WTC11 (cell line): ENCODE measurements around the gene ZGPAT. TPM values are rescaled to one million over a fixed set of nuclear protein-coding genes. Genes with fewer than 3 reads are reported as not detected.

Experiments
- ATAC-seq: fragments of 200-7000 bp; cut with Tn5 transposase; 2 replicates; pipeline ENCODE4 v1.10.0; 2021; ENCODE audit warnings: mild to moderate bottlenecking, moderate library complexity
- CTCF ChIA-PET: fragments of 300-600 bp; sonication (Branson Sonifier 250); formaldehyde crosslinking; loops from one replicate; lab custom pipeline; 2021; ENCODE audit warnings: antibody characterized with exemption; lab: Charles Lee
- POLR2A ChIA-PET: fragments of 350-600 bp; sonication (Branson Sonifier 250); formaldehyde crosslinking; loops from one replicate; lab custom pipeline; 2021; ENCODE audit warnings: antibody characterized with exemption; lab: Charles Lee
- DNase-seq: peaks from one replicate; pipeline ENCODE4 v3.0.0; 2021; ENCODE audit warnings: low spot score
- H3K27ac Mint-ChIP-seq: 2 replicates; pipeline ENCODE4 v1.8.0; 2021; ENCODE audit warnings: mixed read lengths
- H3K27me3 Mint-ChIP-seq: 2 replicates; pipeline ENCODE4 v1.8.0; 2021; ENCODE audit warnings: low read depth, mild to moderate bottlenecking, moderate library complexity, mixed read lengths
- H3K36me3 Mint-ChIP-seq: 2 replicates; pipeline ENCODE4 v1.8.0; 2021; ENCODE audit warnings: mixed read lengths
- H3K4me1 Mint-ChIP-seq: 2 replicates; pipeline ENCODE4 v1.8.0; 2022; ENCODE audit warnings: mixed read lengths
- H3K4me3 Mint-ChIP-seq: 2 replicates; pipeline ENCODE4 v1.8.0; 2021; ENCODE audit warnings: mild to moderate bottlenecking, moderate library complexity, mixed read lengths
- H3K9me3 Mint-ChIP-seq: 2 replicates; pipeline ENCODE4 v1.8.0; 2021; ENCODE audit warnings: mixed read lengths
- AFF4 ChIP-seq: sonication (generic); formaldehyde crosslinking; IDR thresholded peaks from 2 replicates; pipeline ENCODE4 v1.8.1; 2023; ENCODE audit warnings: mild to moderate bottlenecking, missing genetic modification reagents, borderline replicate concordance
- AR ChIP-seq: fragments of 250-450 bp; sonication (Bioruptor Pico); IDR thresholded peaks from 2 replicates; pipeline ENCODE4 v1.9.0; 2021; ENCODE audit warnings: mild to moderate bottlenecking
- FOXJ3 ChIP-seq: sonication (generic); formaldehyde crosslinking; IDR thresholded peaks from 2 replicates; pipeline ENCODE4 v1.9.0; 2021; ENCODE audit warnings: missing genetic modification reagents, mild to moderate bottlenecking, borderline replicate concordance
- GABPB1 ChIP-seq: sonication (generic); formaldehyde crosslinking; IDR thresholded peaks from 2 replicates; pipeline ENCODE4 v1.8.1; 2023; ENCODE audit warnings: mild to moderate bottlenecking, missing genetic modification reagents
- GRHL2 ChIP-seq: fragments of 250-450 bp; sonication (Bioruptor Pico); IDR thresholded peaks from 2 replicates; pipeline ENCODE4 v1.8.0; 2022; ENCODE audit warnings: mild to moderate bottlenecking, moderate library complexity; ENCODE audit not compliant: insufficient replicate concordance, severe bottlenecking
- MYBL2 ChIP-seq: sonication (generic); formaldehyde crosslinking; IDR thresholded peaks from 2 replicates; pipeline ENCODE4 v1.8.1; 2023; ENCODE audit warnings: mild to moderate bottlenecking, moderate library complexity, missing genetic modification reagents
- PRRX2 ChIP-seq: fragments of 250-450 bp; sonication (Bioruptor Pico); IDR thresholded peaks from 2 replicates; pipeline ENCODE4 v1.8.0; 2021; ENCODE audit warnings: mild to moderate bottlenecking
- TEAD4 ChIP-seq: sonication (generic); formaldehyde crosslinking; IDR thresholded peaks from 2 replicates; pipeline ENCODE4 v1.8.0; 2022; ENCODE audit warnings: mild to moderate bottlenecking, missing genetic modification reagents
- TP53 ChIP-seq: sonication (generic); formaldehyde crosslinking; IDR thresholded peaks from 2 replicates; pipeline ENCODE4 v1.8.1; 2023; ENCODE audit warnings: mild to moderate bottlenecking, missing genetic modification reagents
- USF2 ChIP-seq: sonication (generic); formaldehyde crosslinking; IDR thresholded peaks from 2 replicates; pipeline ENCODE4 v1.8.1; 2023; ENCODE audit warnings: mild to moderate bottlenecking, missing genetic modification reagents, moderate library complexity
- ZNF121 ChIP-seq: sonication (generic); formaldehyde crosslinking; IDR thresholded peaks from 2 replicates; pipeline ENCODE4 v1.8.0; 2023; ENCODE audit warnings: missing genetic modification reagents
- ZNF532 ChIP-seq: fragments of 250-450 bp; sonication (Bioruptor Pico); IDR thresholded peaks from 2 replicates; pipeline ENCODE4 v1.9.0; 2021; ENCODE audit warnings: mild to moderate bottlenecking, borderline replicate concordance
- ZNF671 ChIP-seq: fragments of 250-450 bp; sonication (Bioruptor Pico); IDR thresholded peaks from 2 replicates; pipeline ENCODE4 v1.8.0; 2021; ENCODE audit warnings: mild to moderate bottlenecking
- total RNA-seq: library from RNA; stranded (reverse); gene quantifications from 3 replicates; pipeline ENCODE4 v1.2.3, GENCODE V29; 2021
- TF ChIP-seq, protein P1 (sequence below): sonication (generic); formaldehyde crosslinking; IDR thresholded peaks from 2 replicates; pipeline ENCODE4 v1.8.0; 2022; ENCODE audit warnings: mild to moderate bottlenecking, missing genetic modification reagents
- TF ChIP-seq, protein P2 (sequence below): fragments of 250-450 bp; sonication (Bioruptor Pico); IDR thresholded peaks from 2 replicates; pipeline ENCODE4 v1.9.0; 2021; ENCODE audit warnings: mild to moderate bottlenecking
- TF ChIP-seq, protein P3 (sequence below): sonication (generic); formaldehyde crosslinking; IDR thresholded peaks from 2 replicates; pipeline ENCODE4 v1.8.0; 2022; ENCODE audit warnings: mild to moderate bottlenecking, missing genetic modification reagents

Gene ZGPAT
- total RNA-seq, 1 experiment from 2014 or later = 28.3 TPM

DNA sequence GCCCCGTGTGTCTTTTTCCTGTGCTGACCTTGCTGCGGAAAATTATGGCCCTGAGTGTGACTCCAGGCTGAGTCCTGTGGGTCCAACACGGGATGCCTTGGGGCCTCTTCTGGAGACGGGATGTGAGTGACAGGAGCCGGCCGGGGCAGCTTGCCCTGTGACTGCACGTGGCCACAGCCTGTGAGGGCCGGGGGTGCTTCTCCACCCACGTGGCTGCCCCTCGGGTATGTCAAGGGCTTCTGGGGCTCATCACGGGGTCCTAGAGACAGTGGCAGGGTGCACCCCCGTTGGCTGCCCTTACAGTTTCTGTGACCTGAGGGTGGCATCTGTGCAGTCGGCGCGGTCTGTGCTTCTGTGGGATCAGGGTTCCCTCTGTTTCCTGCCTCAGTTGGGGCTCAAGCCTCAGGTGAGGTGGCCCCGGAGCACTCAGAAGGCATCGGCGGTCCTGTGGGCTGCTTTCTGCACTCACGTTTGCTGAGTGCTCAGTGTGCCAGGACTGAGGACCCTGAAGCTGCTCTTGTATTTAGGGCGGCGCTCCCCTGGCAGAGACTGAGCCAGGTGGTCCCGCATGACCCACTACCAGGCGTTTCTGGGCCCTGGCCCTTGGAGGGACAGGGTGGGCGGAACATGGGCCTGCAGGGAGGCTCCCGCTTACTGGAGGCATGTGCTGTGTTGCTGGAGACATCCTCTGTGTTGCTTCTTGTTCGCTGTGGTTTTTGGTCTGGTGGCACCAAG, 44.3 kb upstream of the ZGPAT start:
- DNase-seq = no peak
- Mint-ChIP-seq H3K9me3 (no peaks in the 10 kb centered on the region), H3K27me3 (no peaks in the 10 kb centered on the region), H3K36me3 (peaks cover 18% of the 10 kb centered on the region), H3K4me1 (peaks cover 8% of the 10 kb centered on the region), H3K4me3 (no peak overlapping the region), H3K27ac (no peak overlapping the region)
- no peak for ATAC-seq
- TF ChIP-seq ZNF121 (CRISPR knock-in tag) = no peak
- no peak for TF ChIP-seq MYBL2 (CRISPR knock-in tag)
- TF ChIP-seq ZNF532 = no peak
- no peak for TF ChIP-seq TEAD4 (CRISPR knock-in tag)
- no peak for TF ChIP-seq ZNF671
- no peak for TF ChIP-seq TP53 (CRISPR knock-in tag)
- TF ChIP-seq AFF4 (CRISPR knock-in tag) = no peak
- no peak for TF ChIP-seq AR
- no peak for TF ChIP-seq GRHL2 (CRISPR knock-in tag)
- TF ChIP-seq PRRX2 (CRISPR knock-in tag) = no peak
- TF ChIP-seq FOXJ3 (CRISPR knock-in tag) = no peak
- TF ChIP-seq GABPB1 (CRISPR knock-in tag) = no peak
- ChIA-PET CTCF (no interaction called here), POLR2A (no interaction called here)

DNA sequence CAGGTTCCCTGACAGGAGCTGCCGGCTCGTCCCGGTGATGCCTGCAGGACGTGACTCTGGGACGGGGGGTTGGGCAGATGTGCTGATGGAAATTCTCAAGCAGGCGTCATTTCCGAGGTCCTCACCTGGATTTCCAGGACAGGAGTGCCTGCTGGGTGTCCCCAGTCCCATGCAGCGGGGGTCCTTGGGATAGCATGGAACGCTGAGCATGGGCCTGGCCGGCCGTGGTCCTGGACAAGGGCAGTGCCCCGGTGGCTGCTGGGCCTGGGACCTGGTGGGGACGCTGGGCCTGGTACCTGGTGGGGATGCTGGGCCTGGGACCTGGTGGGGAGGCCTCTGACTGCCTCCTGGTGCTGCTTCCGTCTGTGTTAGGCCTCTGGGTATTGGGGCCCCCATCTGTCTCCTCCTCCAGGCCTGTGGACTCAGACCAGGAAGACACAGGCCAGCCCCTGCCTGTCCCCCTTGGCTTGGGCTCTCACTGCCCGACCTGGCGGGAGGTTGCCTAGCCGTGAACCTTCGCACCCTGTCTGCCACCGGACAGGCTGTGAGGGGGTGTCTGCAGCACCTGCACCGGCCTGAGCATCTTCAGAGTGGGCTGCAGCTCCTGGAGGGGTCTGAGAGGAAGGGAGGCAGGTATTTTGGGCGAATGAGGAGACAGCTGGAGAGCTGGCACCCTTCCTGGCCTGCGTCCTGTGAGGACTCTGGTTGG, 43.5 kb upstream of the ZGPAT start:
- no peak for DNase-seq
- H3K27me3 Mint-ChIP-seq = no peaks in the 10 kb centered on the region
- H3K36me3 Mint-ChIP-seq = peaks cover 26% of the 10 kb centered on the region
- ATAC-seq = no peak
- H3K9me3 Mint-ChIP-seq = no peaks in the 10 kb centered on the region
- H3K4me1 Mint-ChIP-seq = peaks cover 2% of the 10 kb centered on the region
- ChIA-PET CTCF (interaction anchor here (0.7 to 1.5 kb wide), 4 partner anchors 22 to 316 kb away, joined by 3 to 8 read pairs (median 5); partner anchors contain the start of gene PRPF6), POLR2A (no interaction called here)
- H3K27ac Mint-ChIP-seq = no peak overlapping the region
- no peak overlapping the region for H3K4me3 Mint-ChIP-seq
- no peak for TF ChIP-seq USF2 (CRISPR knock-in tag)
- TF ChIP-seq GRHL2 (CRISPR knock-in tag) = no peak
- TF ChIP-seq, protein P1, sequence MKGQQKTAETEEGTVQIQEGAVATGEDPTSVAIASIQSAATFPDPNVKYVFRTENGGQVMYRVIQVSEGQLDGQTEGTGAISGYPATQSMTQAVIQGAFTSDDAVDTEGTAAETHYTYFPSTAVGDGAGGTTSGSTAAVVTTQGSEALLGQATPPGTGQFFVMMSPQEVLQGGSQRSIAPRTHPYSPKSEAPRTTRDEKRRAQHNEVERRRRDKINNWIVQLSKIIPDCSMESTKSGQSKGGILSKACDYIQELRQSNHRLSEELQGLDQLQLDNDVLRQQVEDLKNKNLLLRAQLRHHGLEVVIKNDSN = no peak
- TF ChIP-seq, protein P2, sequence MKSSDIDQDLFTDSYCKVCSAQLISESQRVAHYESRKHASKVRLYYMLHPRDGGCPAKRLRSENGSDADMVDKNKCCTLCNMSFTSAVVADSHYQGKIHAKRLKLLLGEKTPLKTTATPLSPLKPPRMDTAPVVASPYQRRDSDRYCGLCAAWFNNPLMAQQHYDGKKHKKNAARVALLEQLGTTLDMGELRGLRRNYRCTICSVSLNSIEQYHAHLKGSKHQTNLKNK (CRISPR knock-in tag) = no peak
- TF ChIP-seq, protein P3, sequence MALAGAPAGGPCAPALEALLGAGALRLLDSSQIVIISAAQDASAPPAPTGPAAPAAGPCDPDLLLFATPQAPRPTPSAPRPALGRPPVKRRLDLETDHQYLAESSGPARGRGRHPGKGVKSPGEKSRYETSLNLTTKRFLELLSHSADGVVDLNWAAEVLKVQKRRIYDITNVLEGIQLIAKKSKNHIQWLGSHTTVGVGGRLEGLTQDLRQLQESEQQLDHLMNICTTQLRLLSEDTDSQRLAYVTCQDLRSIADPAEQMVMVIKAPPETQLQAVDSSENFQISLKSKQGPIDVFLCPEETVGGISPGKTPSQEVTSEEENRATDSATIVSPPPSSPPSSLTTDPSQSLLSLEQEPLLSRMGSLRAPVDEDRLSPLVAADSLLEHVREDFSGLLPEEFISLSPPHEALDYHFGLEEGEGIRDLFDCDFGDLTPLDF = no peak
